Stimulated activated CD8-positive, alpha-beta memory T cell treated with anti-CD3 and anti-CD28 coated beads, Interleukin-15, amount 100 ng/mL, for 1 hour (primary cell): ENCODE data around the gene ACKR3.

Experiments
- DNase-seq: peaks from one replicate; pipeline ENCODE4 v3.0.0-alpha.2; 2020; ENCODE audit warnings: low read depth

ACKR3 gene

GRCh38 chr2:236569573-236569973, at the start of gene ACKR3:
Gene ACKR3, plus strand, starts transcription at chr2:236569825. Its CDS starts 10,641 bp downstream, at chr2:236580466.
- peak; percentile 40 for DNase-seq

DNA sequence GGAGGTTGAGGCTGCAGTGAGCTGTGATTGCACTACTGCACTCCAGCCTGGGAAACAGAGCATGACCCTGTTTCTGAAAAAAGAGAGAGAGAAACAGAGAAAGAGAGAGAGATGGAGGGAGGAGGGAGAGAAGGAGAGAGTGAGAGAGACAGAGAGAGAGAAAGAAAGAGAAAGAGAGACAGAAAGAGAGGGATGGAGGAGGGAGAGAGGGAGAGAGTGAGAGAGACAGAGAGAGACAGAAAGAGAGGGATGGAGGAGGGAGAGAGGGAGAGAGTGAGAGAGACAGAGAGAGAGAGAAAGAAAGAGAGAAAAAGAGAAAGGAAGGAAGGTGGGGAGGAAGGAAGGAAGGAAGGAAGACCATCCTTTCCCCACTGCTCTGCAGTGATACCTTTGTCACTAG, 48.1 kb upstream of the ACKR3 start:
- DNase-seq = no peak

- DNase-seq = no peak
These were observed 46.4 kb upstream of the ACKR3 start for GRCh38 chr2:236523249-236523648.

GRCh38 chr2:236525411-236525997, 44.1 kb upstream of the ACKR3 start:
- no peak for DNase-seq

DNA sequence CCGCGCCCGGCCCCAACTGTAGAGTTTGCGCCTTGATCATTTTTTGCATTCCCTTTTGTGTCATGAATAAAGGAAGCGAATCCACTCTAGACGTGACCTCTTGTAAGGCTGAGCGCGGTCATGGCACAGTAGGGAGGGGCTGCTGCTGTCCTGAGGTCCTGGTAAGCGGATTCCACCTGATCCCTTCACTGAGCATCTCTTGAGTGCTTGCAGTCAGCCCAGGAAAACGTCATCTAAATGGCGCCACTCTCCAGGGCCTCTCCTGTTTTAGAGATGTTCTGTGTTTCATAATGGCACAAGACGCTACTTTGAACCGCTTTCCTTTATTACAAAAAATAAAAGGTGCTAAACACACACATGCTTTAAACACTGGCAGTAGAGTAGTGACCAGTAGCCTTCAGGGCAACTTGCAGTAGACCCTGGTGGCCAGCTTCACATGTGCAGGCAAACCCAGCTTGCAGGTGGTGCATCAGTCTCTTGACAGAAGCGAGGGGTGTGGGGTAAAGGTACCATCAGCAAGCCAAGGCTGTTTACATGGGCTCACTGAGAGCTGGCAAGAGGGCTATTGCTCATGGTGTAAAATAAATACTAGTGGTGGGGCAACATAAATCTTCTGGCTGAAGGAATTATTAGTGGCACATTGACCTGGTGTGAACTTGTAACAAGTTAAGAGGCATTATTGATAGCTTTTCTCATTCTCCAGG, 43.0 kb upstream of the ACKR3 start:
- no peak for DNase-seq

GRCh38 chr2:236527159-236527630, 42.4 kb upstream of the ACKR3 start:
- no peak for DNase-seq

- no peak for DNase-seq
These were observed 40.0 kb upstream of the ACKR3 start for GRCh38 chr2:236529606-236530005.

GRCh38 chr2:236530512-236530911, 39.1 kb upstream of the ACKR3 start:
- no peak for DNase-seq

DNA sequence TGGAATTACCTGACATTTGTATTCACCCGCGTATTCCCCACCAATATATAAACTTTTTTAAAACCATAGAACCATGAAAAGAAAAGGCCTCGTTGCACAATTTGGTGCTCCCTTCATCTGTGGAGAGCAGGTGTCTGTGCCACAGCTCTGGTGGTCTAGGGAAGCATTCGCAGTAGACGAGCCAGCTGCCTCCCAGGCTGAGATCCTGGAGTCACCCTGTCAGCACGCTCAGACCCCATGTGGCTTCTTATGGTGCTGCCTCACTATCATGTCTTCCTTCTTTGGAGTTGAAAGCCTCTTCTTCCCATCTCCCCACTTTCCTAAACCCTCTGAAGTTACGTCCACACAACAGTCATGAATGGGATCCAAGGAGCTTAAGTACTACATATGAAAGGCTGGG, 38.4 kb upstream of the ACKR3 start:
- DNase-seq = no peak

GRCh38 chr2:236531996-236532395, 37.6 kb upstream of the ACKR3 start:
- DNase-seq = no peak

GRCh38 chr2:236533343-236533742, 36.3 kb upstream of the ACKR3 start:
- no peak for DNase-seq

GRCh38 chr2:236535024-236535423, 34.6 kb upstream of the ACKR3 start:
- DNase-seq = no peak

GRCh38 chr2:236536727-236537398, 32.8 kb upstream of the ACKR3 start:
- DNase-seq = peak; percentile 18

DNA sequence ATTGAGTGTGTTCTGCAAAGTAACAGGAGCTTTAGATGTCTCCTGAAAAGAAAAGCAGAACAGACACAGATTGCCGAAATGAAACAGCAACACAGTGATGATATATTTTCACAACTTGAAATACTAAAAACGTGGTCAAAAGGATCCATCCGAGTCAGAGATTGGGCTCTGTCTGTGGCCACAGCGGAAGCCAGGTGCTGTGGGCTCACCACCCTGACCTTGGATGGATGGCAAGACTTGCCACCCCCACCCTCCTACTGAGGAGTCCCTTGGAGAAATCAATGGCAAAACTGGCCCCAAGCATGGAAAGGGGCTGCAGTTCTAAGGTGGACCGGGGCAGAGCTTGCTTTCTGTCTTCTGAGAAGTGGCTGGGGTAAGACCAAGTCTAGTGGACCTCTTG, 31.4 kb upstream of the ACKR3 start:
- no peak for DNase-seq

DNA sequence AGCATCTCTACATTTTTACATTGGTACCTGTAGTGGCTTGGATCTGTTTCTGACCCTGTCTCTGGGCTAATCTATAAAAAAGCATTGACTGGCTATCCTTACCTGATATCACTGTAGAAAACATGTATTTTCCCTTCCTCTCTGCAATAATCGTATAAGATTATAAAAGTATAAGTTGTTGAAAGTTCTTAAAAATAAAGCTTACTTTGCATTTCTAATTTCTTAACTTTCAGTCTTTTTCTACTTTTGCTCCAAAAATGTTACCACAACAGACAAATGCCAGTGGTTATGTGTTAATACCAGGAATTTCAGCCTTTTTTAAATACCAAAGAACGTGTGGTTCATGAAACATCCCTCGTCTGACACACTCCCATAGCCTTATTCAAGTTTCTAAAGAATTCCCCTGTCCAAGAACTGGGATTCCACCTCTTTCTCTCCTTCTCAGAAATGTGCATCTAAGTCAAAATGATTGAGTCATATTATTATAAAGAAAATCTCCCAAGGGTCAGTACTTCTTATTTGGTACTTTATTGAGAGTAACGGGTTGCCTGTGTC, 28.5 kb upstream of the ACKR3 start:
- no peak for DNase-seq

- DNase-seq = no peak
These were observed 25.3 kb upstream of the ACKR3 start for GRCh38 chr2:236544362-236544761.

DNA sequence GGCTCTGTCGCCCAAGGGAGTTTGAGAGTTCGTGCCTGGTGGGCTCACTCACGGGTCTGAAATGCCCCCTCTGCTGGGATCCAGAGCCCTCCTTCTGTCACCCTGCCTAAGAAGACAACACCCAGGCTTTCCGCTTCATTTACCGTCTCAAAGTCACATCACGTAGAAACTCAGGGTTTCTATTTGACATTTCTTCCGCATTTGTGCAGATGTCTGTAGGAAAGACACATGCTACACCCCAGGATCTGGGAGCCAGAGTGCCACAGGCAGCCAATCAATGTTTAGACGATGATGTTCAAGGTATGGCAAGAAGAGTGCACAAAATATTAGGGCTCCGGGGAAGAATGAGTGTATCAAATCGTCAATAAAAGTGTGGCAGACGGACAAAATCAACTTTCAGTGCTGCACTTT, 24.4 kb upstream of the ACKR3 start:
- no peak for DNase-seq

GRCh38 chr2:236545814-236546480, 23.7 kb upstream of the ACKR3 start:
- no peak for DNase-seq

- no peak for DNase-seq
These were observed 23.0 kb upstream of the ACKR3 start for GRCh38 chr2:236546561-236547002.

GRCh38 chr2:236547725-236548124, 21.9 kb upstream of the ACKR3 start:
- DNase-seq = no peak

DNA sequence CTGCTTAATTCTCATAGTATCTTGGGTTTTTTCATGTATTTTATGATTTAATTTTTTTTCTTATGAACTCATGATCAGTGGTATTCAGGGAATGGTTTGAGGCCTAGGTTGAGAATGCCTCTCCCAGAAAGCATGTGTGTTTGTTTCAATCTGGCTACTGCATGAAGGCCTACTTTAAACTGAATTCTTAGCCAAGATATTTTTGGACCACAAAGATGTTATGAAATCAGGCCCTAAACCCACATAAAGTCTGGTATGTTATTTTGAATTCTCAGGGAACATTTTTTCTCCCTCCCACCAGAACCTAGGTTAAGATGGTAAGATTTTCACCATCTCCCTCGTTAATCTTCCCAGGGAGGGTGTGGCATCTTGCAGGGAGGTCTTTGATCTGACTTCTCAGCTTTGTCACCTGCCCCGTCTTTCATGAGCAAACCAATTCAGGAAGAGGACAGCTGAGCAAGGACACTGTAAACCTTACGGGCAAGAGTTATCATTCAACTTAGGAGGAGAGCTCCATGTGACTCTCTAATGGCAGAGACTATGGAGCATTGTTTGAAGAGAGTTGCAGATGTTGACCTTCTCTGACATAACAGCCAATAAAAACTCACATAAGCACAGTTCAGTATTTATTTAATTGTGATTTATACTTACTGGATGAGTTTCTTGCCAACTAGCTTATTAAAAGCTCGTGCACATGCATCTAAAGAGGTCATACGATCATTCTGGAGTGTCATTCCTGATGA, 21.3 kb upstream of the ACKR3 start:
- no peak for DNase-seq

GRCh38 chr2:236549165-236549564, 20.5 kb upstream of the ACKR3 start:
- DNase-seq = no peak
